ENCODE results near the gene MYBPC3.

Gene MYBPC3

DNA sequence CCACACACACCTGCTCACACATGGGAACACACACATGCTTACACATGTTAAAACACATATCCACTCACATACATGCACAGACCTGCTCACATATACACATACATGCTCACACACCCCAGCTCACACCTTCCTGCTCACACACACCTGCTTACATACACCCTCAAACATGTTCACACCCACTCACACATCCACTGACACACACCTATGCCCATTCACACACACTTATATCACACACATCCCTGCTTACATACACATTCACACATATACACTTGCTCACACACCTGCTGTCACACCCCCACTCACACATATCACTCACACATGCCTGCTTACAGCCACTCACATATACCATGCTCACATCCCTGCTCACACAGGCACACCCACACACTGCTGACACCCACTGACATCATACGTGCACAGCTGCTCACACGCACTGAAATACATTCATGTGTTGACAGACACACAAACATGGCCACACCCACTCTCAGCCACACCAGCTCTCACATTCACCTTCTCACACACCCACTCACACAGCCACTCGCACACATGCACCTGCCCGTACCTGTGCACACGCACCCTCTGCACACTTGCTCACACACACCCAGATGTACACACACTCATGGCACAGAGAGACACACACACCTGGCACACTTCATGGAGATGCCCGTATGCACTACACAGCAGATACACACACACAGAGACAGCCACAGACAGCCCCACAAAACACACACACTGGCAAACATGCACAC is 5.7 kb upstream of the MYBPC3 start:
- no peak for DNase-seq (ENCODE audit: low read depth, low spot score)

DNA sequence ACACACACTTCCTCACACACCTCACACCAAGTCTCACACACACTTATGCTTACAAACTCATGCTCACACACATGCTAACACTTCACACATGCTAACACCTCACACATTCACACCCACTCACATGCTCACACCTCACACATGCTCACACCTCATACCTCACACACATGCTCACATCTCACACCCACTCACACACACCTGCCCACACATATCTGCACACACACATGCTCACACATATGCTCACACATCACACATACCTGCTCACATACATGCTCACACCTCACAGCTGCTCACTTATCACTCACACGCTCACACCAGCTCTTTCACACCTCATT is 4.5 kb upstream of the MYBPC3 start:
- no peak for DNase-seq (ENCODE audit: low read depth, low spot score)

DNA sequence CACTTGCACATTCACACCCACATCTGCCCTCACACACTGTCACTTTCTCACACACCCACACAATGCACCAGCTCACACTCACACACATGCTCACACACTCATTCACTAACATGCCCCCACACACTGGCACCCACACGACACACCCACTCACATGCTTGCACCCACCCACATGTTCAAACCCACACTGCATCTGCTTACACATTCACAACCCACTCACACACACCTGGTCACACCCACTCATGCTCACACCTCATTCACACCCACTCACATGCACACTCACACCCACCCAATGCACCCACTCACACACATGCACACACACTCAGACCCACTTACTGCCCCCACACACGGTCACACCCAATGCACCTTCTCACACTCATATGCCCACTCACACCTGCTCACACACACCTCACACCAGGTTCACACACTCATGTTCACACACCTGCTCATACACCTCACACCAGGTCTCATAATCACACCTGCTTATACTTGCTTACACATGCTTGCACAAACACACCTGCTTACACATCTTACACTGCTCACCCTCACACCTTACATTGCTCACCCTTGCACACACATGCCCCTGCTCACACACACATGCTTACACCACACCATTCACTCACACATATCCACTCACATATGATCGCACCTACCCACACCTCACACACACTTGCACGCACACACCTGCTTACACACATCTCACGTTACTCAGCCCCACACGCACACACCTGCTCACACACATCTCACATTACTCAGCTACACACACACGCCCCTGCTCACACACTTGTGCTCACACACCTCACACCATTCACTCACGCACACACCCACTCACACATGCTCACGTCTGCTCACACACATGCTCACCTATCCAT is 3.9 kb upstream of the MYBPC3 start:
- no peak for DNase-seq (ENCODE audit: low read depth, low spot score)

DNA sequence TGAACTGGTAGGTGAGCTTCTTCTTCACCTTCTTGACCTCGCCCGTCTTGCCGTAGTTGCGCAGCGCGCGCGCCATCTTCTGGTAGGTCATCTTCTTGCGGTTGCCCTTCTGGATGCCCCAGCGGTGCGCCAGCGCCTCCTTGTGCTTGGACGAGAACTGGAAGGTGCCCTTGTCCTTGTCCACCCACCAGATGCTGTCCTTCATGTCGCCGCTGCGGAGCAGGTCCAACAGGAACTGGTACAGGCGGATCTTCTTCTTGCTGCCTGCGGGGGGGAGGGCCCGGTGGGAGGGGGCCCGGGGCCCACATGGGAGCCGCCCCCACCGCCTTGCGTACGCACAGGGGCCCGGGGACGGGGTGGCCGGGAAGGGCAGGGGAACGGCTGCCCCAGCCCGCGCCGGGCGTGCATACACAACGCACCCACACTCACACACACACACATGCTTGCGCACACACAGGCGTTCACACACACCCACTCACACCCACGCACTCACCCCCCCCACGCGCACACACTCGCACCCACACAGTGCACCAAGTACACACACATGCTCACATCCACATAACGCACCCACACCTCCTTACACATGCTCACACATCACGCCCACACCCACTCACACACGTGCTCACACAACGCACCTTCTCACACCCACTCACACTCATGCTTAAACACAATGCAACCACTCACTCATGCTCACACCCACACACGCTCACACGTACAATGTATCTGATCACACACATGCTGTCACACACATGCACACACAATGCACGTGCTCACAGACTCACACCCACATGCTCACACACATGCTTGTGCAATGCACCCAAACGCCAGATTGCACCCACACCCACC is 3.0 kb upstream of the MYBPC3 start:
- no peak for DNase-seq (ENCODE audit: low read depth, low spot score)

DNA sequence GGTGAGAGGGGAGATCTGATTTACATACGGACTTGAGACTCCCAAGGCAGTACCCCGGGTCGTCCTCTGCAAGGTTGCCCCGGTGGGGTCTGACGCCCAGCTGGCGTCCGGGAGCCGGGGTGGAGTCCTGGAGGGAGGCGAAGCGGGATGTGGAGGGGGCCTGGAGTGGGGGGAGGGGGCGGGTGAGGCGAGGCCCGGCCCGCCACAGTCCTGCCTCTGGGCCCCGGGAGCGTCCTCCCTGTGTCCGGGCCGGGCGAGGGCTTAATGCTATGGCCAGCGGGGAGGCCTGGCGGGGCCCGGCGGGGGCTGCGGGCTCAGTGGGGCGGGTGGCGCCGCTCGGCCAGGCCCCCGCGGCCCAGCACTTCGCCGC is 2.4 kb upstream of the MYBPC3 start:
- no peak for DNase-seq (ENCODE audit: low read depth, low spot score)

DNA sequence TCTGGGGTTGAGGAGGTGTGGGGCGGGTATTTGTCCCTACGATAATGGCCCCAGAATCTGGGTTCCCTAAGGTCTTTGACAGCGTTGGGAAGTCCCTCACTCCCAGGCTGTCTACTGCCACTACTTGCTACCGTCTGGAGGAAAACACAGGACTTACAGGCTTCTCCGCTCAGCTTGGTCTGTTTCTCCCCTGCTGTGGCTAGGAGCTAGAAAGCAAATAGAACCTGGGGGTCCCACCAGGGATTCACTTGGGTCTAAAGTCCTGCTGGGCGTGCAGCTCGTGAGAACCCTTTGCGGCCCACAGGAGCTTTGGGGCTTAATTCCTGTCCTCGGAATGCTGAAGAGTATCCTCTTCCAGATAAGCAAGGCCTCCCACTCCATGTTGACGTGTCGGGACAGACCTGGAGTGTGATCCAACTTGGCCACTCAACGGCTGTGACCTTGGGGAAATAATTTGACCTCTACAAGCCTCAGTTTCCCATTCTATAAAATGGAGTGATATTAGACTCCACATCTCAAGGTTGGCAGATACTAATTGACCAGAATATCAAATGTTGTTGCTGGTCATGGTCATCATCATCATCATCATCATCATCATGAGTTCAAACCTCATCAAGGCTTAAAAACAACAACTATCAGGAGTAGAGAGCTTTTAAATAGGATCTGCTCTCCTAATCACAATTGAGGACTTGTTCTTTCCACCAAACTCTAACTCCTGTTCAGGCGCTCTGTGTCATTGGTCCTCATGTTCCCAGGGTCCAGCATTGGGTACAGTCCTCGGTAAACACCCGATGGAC is 1.7 kb upstream of the MYBPC3 start:
- no peak for DNase-seq (ENCODE audit: low read depth, low spot score)

DNA sequence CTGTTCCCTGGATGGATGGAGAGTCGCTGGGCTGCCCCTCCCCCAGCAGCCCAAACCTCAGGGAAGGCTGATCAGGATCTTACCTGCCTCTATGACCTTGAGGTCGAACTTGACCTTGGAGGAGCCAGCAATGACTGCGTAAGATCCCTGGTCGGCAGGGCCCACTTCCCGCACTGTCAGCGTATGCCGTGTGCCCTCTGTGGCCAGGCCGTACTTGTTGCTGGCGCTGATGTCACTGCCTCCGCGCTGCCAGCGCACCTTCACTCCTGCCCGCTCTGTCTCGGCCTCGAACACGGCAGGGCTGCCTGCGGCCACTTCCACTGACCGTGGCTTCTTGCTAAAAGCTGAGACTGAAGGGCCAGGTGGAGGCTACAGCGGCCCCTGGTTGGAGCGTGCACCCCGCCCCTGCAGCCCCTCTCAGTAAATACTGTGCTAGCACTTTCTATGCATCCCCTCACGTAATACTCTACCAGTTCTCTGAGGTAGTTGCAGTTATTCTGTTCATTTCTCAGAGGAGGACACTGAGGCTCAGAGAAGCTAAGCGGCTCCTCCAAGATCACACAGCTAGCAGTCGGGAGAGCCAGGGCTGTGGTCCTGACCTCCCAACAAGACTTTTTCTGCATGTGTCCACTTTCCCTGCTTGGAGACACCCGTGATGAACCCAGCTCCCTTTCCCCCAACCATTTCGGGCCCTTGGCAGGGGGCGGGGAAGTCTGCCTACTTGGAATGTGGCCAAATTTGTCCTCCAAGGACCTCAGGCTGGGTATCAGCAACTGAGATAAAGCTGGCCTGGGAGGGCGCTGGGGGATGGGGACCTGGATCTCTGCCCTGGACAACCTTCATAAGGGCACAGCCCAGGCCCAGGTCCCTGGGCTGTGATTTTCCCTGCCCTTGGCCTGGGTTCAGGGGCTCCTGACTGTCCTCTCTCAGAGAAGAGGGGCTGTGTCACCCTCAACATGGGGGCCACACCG is 1.1 kb downstream of the MYBPC3 start:
- no peak for DNase-seq (ENCODE audit: low read depth, low spot score)

DNA sequence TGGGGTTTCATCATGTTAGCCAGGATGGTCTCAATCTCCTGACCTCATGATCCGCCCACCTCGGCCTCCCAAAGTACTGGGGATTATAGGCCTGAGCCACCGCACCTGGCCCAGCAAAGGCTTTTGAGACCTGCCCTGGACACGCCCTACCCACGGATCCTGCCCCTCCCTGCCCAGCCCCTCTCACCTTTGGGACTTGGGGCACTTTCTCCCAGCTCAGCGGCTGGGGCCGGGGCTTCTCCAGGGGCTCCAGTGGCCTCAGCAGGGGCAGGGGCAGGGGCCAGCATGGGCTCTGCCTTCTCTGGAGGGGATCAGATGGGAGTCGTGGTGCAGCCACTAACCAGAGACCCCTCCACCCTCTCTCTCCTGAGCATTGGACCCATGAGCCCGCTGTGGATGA is 2.2 kb downstream of the MYBPC3 start:
- DNase-seq (ENCODE audit: low read depth, low spot score) = no peak

DNA sequence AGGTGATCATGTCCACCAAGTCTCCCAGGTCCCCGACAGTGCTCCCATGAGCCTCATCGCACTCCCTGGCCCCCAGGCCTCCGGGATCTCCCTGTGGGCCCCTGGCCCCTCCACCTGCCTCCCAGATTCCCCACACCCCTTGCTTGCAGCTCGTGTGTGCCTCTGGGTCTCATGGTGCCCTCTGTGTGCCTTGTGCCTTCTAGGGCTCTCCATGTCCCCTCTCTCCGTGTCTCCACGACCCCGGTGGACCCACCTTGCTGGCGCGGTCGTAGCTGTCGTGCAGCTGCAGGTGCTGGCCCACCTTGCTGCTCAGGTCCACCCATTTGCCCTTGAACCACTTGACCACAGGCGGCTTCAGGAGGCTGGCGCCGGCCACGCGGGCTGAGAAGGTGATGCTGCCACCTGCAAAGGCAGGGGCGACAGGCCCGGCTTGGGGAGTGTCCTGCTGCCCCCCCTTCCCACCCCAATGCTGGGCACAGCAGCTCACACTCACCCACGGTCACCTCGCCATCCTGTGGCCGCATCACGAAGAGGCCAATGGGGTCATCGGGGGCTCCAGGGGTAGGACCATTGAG is 2.9 kb downstream of the MYBPC3 start:
- no peak for DNase-seq (ENCODE audit: low read depth, low spot score)

DNA sequence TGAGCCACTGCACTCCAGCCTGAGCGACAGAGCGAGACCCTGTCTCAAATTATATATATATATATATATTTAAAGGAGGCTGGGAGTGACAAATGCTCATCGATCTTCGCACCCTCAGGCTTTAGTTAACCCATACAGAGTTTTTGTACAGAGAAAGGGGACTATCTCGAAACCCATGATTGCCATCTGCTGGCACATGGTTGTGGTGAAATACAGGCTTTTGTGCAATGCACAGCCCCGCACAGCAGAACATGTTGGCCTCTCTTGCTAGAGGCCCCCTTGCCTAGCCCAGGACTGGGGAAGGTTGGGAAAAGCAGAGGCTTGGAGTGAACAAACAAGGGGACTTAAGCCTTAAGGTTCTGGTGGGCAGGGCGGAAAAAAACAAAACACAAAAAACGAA is 3.6 kb downstream of the MYBPC3 start:
- DNase-seq (ENCODE audit: low read depth, low spot score) = no peak

DNA sequence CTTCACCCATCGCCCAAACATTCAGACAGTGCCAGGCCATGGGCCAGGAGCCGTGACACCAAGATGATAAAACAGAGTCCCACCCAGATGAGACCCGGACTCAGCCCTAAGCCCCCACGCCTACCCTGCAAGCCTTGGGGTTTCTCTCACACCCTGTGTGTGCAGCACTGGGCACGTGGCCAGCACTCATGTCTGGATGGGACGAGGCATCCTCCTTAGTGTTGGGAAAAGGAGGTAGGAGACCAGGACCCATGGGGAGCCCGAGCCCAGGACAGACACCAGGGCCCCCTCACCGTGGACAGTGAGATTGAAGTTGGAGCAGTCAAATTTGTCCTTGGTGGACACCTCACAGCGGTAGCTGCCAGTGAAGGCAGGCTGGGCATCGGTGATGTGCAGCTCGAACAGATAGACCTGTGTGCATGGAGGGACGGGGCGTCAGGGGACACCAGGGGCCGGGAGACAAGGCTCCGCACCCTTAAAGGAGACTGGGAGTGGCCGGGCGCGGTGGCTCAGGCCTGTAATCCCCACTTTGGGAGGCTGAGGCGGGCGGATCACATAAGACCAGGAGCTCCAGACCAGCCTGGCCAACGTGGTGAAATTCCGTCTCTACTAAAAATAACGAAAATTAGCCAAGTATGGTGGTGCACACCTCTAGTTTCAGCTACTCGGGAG is 4.2 kb downstream of the MYBPC3 start:
- no peak for DNase-seq (ENCODE audit: low read depth, low spot score)

DNA sequence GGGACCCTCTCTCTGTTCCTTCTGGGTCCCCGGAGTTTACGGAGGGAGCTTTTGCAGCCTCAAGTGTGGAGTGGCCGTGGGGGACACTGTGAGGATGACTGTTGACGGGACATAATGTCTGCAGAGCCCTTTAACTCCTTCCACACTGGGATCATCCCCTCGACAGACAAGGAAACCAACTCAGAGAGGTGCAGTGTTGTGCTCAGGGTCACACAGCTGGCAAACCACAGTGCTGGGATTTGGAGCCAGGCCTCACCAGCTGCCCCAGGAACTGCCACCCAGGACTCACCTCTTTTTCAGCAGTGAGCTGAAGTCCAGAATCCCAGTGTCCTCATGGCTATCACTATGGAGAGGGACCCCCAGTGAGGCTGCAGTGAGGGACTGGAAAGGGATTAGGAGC is 5.4 kb downstream of the MYBPC3 start:
- no peak for DNase-seq (ENCODE audit: low read depth, low spot score)

DNA sequence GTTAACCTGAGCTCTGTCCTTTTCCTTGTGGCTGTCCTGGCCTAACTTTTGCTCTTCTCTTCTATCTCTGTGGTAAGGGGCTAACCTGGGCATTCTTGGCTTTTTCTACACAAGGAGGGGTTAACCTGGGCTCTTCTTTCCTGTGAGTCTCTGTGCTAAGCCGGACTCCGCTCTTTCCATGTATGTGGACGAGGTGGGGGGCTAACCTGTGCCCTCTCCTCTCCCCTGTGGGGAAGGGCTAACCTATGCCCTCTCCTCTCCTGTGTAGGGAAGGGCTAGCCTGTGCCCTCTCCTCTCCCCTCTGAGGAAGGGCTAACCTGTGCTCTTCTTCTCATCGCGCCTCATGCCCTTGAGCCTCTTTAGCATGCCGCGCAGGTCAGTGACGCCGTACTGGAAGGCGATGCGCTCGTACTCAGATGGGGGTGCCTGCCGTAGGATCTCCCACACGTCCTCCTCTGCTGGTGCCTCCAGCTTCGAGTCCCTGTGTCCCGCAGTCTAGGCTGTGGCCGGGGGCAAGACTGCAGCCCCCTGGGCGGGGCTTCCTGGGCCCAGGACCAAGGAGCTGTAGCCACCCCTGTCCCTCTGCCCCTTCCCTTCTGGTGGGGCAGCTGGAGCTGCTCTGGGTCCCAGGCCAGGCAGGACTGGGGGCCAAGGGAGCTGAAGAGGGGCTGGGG is 6.5 kb downstream of the MYBPC3 start:
- no peak for DNase-seq (ENCODE audit: low read depth, low spot score)

DNA sequence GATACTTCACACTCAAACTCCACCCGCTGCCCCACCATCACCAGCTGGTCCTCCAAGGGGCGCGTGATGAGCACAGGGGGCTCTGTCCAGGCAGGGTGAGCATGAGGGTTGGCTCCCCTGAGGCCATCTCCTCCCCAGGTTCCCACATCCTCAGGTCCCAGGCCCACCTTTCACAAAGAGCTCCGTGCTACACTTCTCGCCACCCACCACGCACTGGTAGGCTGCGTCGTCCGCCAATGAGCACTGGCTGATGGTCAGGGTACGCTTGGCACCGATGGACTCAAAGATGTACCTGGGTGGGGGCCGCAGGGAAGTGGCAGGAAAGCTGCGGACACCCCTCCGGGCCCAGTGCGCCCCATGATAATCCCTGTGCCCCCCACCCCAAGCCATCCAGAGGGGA is 9.6 kb downstream of the MYBPC3 start:
- DNase-seq (ENCODE audit: low read depth, low spot score) = no peak

DNA sequence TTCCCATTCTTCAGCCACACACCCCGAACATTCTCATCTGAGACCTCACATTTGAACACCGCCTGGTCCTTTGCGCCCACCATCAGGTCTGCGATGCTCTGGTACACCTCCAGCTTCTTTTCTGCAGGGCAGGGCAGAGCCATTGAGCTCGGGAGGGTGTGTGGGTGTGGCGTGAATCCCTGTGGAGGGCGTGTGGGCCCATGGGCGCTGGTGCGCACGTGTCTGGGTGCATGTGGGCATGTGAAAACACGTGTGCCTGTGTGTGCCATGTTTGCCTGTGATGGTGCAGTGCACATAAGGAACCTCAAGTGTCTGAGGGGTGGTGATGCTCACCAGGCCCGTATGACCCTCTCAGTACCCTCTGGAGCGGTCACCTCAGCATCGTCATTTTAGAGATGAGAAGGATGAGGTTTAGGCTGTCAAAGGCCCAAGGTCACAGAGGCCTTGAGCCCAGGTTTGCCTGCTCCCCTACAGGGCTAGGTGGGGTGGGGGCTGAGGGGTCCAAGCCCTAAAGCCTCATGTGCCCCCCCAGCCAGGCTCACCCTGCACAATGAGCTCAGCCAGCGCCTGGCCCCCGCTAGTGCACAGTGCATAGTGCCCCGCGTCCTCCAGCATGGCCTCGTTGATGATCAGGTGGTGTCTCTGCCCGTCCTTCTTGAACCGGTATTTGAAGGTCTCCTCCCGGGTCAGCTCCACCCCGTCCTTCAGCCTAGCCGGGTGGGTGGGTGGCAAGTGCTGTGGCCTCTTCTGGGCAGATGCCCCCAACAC is 10.3 kb downstream of the MYBPC3 start:
- DNase-seq (ENCODE audit: low read depth, low spot score) = no peak

DNA sequence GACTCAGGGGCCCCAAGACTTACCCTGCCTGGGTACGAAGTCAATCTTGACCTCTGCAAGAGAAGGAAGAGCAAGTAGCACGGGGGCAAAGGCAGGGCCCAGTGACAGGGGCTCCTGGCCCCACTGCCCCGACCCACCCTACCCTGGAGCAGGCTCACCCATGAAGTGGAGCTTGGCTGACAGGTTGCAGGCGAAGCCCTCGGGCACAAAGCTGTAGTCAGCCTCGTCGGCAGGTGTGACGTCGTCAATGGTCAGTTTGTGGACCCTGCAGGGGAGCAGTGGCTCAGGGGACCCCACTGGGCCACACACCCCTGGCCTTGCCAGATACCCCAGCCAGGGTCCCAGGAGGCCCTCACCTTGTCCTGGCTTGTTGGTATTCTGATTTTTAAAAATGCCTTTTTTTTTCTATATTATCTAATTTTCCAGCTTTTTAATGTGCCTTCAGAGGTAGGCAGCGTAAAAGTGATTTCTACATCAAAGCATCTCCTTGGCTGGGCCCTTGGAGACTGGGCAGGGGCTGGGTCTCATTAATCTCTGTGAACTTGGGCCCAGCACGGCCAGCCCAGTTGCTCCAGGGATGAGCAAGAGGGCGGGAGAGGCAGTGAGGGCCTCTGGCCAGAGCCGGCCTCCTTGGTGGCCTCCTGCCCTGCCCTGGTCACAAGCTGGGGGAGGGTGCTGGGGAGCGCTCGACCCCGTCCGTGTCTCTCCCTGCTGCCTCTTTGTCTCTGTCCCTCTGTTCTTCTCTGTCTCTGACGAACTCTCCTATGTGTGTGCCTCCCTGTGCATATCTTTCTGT is 11.3 kb downstream of the MYBPC3 start:
- no peak for DNase-seq (ENCODE audit: low read depth, low spot score)

DNA sequence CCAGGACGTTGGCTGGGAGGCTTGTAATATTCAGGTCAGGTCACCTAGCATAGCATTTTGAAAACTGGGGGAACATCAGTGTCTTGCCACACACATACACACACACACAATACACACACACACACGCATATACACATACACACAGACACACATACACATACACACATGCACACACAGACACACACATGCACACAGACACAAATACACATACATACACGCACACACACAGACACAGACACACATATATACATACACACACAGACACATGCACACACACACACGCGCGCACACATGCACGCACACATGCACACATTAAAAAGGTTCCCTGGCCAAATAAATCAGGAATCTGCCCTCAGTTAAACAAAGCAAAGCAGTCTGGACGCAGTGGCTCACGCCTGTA is 12.5 kb downstream of the MYBPC3 start:
- no peak for DNase-seq (ENCODE audit: low read depth, low spot score)

Data from activated naive CD8-positive, alpha-beta T cell treated with anti-CD3 and anti-CD28 coated beads, Interleukin-2, amount 50 U/mL, for 16 hours (primary cell).